A549 (cell line): ENCODE measurements around the gene STRAP. TPM values are rescaled to one million over a fixed set of nuclear protein-coding genes. Genes with fewer than 3 reads are reported as not detected.
A peak's percentile ranks its signal among the peaks of the same experiment; 100 is the strongest.

ENCODE experiments used
- ATAC-seq, 2 experiments: fragments of 200-7000 bp in 1 of 2; fragments of >200 bp in 1 of 2; cut with Nextera tagmentation in 1 of 2; cut with Tn5 transposase in 1 of 2; 3 replicates each; pipeline versions ENCODE4 v1.8.0 to v1.9.1; 2018 to 2020; ENCODE audit warnings: mild to moderate bottlenecking in 1 of 2, moderate library complexity in 1 of 2
- CTCF ChIA-PET: fragments of 300-600 bp; sonication (Branson Sonifier 250); formaldehyde crosslinking; extraction: SDS; loops from one replicate; lab custom pipeline; 2021; ENCODE audit warnings: antibody characterized with exemption, inconsistent platforms; lab: Yijun Ruan, JAX
- POLR2A ChIA-PET: fragments of 350-600 bp; formaldehyde crosslinking; extraction: SDS; loops from one replicate; lab custom pipeline; 2021; ENCODE audit warnings: antibody characterized with exemption, inconsistent platforms; lab: Yijun Ruan, JAX
- DNase-seq, 2 experiments: peaks; one replicate each; pipeline versions ENCODE4 v3.0.0 to v3.0.0-alpha.2; 2011 to 2016; ENCODE audit warnings: low read depth in 1 of 2, low spot score in 1 of 2
- FAIRE-seq: peaks from 2 replicates; lab custom pipeline; 2011; peaks lifted over from hg19 to GRCh38; lab: Jason Lieb, UNC
- H3K27ac ChIP-seq, 2 experiments: fragments of >200 bp; sonication (Bioruptor Twin); formaldehyde crosslinking; 3 replicates each; pipeline ENCODE4 v1.5.1; 2016 to 2017
- H3K4me1 ChIP-seq: fragments of >200 bp; sonication (Bioruptor Twin); formaldehyde crosslinking; 3 replicates; pipeline ENCODE4 v1.6.1; 2016
- H3K4me2 ChIP-seq: fragments of >200 bp; sonication (Bioruptor Twin); formaldehyde crosslinking; 3 replicates; pipeline ENCODE4 v1.6.1; 2016
- H3K4me3 ChIP-seq: fragments of >200 bp; sonication (Bioruptor Twin); formaldehyde crosslinking; 3 replicates; pipeline ENCODE4 v1.5.1; 2016
- H3K9me3 ChIP-seq: fragments of >200 bp; sonication (Bioruptor Twin); formaldehyde crosslinking; 3 replicates; pipeline ENCODE4 v1.6.1; 2016
- ATOH8 ChIP-seq: fragments of 250-450 bp; sonication (Bioruptor Pico); IDR thresholded peaks from 2 replicates; pipeline ENCODE4 v1.5.0; 2020; ENCODE audit warnings: low read depth, mild to moderate bottlenecking, moderate library complexity
- CBX2 ChIP-seq: fragments of 200-600 bp; sonication (generic); IDR thresholded peaks from 2 replicates; pipeline ENCODE4 v1.6.1; 2016; ENCODE audit warnings: low read depth, mild to moderate bottlenecking, borderline replicate concordance
- CBX8 ChIP-seq: fragments of 200-600 bp; sonication (generic); IDR thresholded peaks from 2 replicates; pipeline ENCODE4 v1.6.1; 2016
- CTCF ChIP-seq: fragments of >200 bp; sonication (Bioruptor Twin); formaldehyde crosslinking; IDR thresholded peaks from 3 replicates; pipeline ENCODE4 v1.5.1; 2016
- ESRRA ChIP-seq: fragments of 150-350 bp; IDR thresholded peaks from 2 replicates; pipeline ENCODE4 v1.6.1; 2014; ENCODE audit warnings: mild to moderate bottlenecking, low read length, borderline replicate concordance
- FOSL2 ChIP-seq, 2 experiments: fragments of 450-650 bp in 1 of 2; fragments of >200 bp in 1 of 2; sonication (Bioruptor Twin) in 1 of 2; formaldehyde crosslinking; IDR thresholded peaks; 2 replicates each; pipeline versions ENCODE4 v1.5.0 to v1.6.1; 2016 to 2020; ENCODE audit warnings: mild to moderate bottlenecking in 1 of 2, moderate library complexity in 1 of 2
- GATA3 ChIP-seq: IDR thresholded peaks from 2 replicates; pipeline ENCODE4 v1.6.1; 2012; ENCODE audit warnings: borderline replicate concordance
- HEYL ChIP-seq: fragments of 250-450 bp; sonication (Bioruptor Pico); IDR thresholded peaks from 2 replicates; pipeline ENCODE4 v1.8.0; 2021; ENCODE audit warnings: mild to moderate bottlenecking, moderate library complexity
- HMGXB4 ChIP-seq: fragments of 250-450 bp; sonication (Bioruptor Pico); IDR thresholded peaks from 2 replicates; pipeline ENCODE4 v1.5.0; 2021; ENCODE audit warnings: mild to moderate bottlenecking, moderate library complexity, borderline replicate concordance
- HOXA7 ChIP-seq: fragments of 250-450 bp; sonication (Bioruptor Pico); IDR thresholded peaks from 2 replicates; pipeline ENCODE4 v1.5.0; 2020; ENCODE audit warnings: mild to moderate bottlenecking, moderate library complexity
- KDM1A ChIP-seq: fragments of 200-600 bp; sonication (generic); IDR thresholded peaks from 2 replicates; pipeline ENCODE4 v1.6.1; 2016; ENCODE audit warnings: low read depth, mild to moderate bottlenecking
- MAZ ChIP-seq: fragments of 150-350 bp; IDR thresholded peaks from 2 replicates; pipeline ENCODE4 v1.6.1; 2014; ENCODE audit warnings: antibody characterized with exemption, low read depth, low read length, borderline replicate concordance
- MYC ChIP-seq: IDR thresholded peaks from 2 replicates; pipeline ENCODE4 v1.6.1; 2012; ENCODE audit warnings: mild to moderate bottlenecking, inconsistent platforms, low read length, improper control_type of control experiment, borderline replicate concordance
- NPAS2 ChIP-seq: fragments of 250-450 bp; sonication (Bioruptor Pico); IDR thresholded peaks from 2 replicates; pipeline ENCODE4 v1.8.0; 2022; ENCODE audit warnings: mild to moderate bottlenecking, moderate library complexity, borderline replicate concordance
- NR3C1 ChIP-seq: fragments of >200 bp; sonication (Bioruptor Twin); formaldehyde crosslinking; IDR thresholded peaks from 3 replicates; pipeline ENCODE4 v1.6.1; 2017
- PHF8 ChIP-seq: fragments of 200-600 bp; sonication (generic); IDR thresholded peaks from 2 replicates; pipeline ENCODE4 v1.6.1; 2016; ENCODE audit warnings: low read depth, mild to moderate bottlenecking, antibody characterized with exemption, moderate library complexity, borderline replicate concordance
- RCOR1 ChIP-seq: fragments of 150-350 bp; IDR thresholded peaks from 2 replicates; pipeline ENCODE4 v1.6.1; 2014; ENCODE audit warnings: antibody characterized with exemption, low read length, low read depth
- RNF2 ChIP-seq: fragments of 200-600 bp; sonication (generic); IDR thresholded peaks from 2 replicates; pipeline ENCODE4 v1.6.1; 2016; ENCODE audit warnings: low read depth, mild to moderate bottlenecking, antibody characterized with exemption, moderate library complexity, borderline replicate concordance
- TFCP2L1 ChIP-seq: fragments of 250-450 bp; sonication (Bioruptor Pico); IDR thresholded peaks from 2 replicates; pipeline ENCODE4 v1.5.0; 2021; ENCODE audit warnings: mild to moderate bottlenecking
- USF2 ChIP-seq: fragments of 450-650 bp; IDR thresholded peaks from 2 replicates; pipeline ENCODE4 v1.6.1; 2014; ENCODE audit warnings: antibody characterized with exemption
- ZSCAN20 ChIP-seq: fragments of 250-450 bp; sonication (Bioruptor Pico); IDR thresholded peaks from 2 replicates; pipeline ENCODE4 v1.8.0; 2022; ENCODE audit warnings: mild to moderate bottlenecking, moderate library complexity
- whole genome bisulfite sequencing: methylation state at CpG from one replicate; pipeline ENCODE4 v1.1.6; 2017; ENCODE audit errors: missing lambda C conversion rate; 5-methylcytosine and 5-hydroxymethylcytosine counted together
- polyA plus RNA-seq, 4 experiments: library from polyadenylated mRNA; depleted of rRNA in 3 of 4; stranded (reverse); fragments of >200 nt; fragmentation: RNase III in 1 of 4; extraction: RNeasy Plus Mini Kit Qiagen cat#74134 plus additional on column Dnase treatment in 1 of 4; gene quantifications; 2 replicates in 3 of 4; 3 replicates in 1 of 4; pipeline ENCODE4 v1.2.3, GENCODE V29; 2011 to 2017
- TF ChIP-seq, protein P1 (sequence below): fragments of >200 bp; sonication (Bioruptor Twin); formaldehyde crosslinking; IDR thresholded peaks from 3 replicates; pipeline ENCODE4 v1.6.1; 2016
- TF ChIP-seq, protein P2 (sequence below): IDR thresholded peaks from 2 replicates; pipeline ENCODE4 v1.6.1; 2012

The STRAP gene
- polyA plus RNA-seq, 2 of the 4 experiments (the other 2 are of a cell fraction), result 201 to 300 TPM

GRCh38 chr12:15834575-15834974, 47.6 kb upstream of the STRAP start:
- H3K4me3 ChIP-seq, result no peak overlapping the region
- H3K4me2 ChIP-seq, result no peak overlapping the region
- no peaks in the 10 kb centered on the region for H3K9me3 ChIP-seq
- no peak for TF ChIP-seq MYC
- TF ChIP-seq, all 56 proteins: peak for 0
- DNase-seq, result no peak
- ChIA-PET POLR2A (no interaction called here), CTCF (no interaction called here)
- Histone ChIP-seq H3K27ac (no peak overlapping the region), H3K4me1 (peaks cover 11% of the 10 kb centered on the region; the same call in 2 of the 3 replicates)
- WGBS, result 80% methylated on average over 4 of the region's 4 CpGs
- ATAC-seq, result no peak
- peak; percentile 43 for FAIRE-seq

- H3K4me3 ChIP-seq, result no peak overlapping the region
- WGBS, result 76% methylated on average over 5 of the region's 5 CpGs
- H3K4me1 ChIP-seq, result peaks cover 6% of the 10 kb centered on the region; the same call in 2 of the 3 replicates
- H3K27ac ChIP-seq, result no peak overlapping the region
- FAIRE-seq, result no peak
- no peaks in the 10 kb centered on the region for H3K9me3 ChIP-seq
- TF ChIP-seq RCOR1 (no peak), RNF2 (no peak), HEYL (CRISPR knock-in tag) (no peak), CBX8 (no peak), GATA3 (no peak), PHF8 (no peak), MAZ (no peak), HMGXB4 (no peak), ESRRA (no peak)
- TF ChIP-seq, all 56 proteins: peak for 0
- POLR2A ChIA-PET, result interaction anchor here (0.6 kb wide), 1 partner anchor 75 kb away, joined by 6 read pairs; no protein-coding TSS in a partner anchor
- H3K4me2 ChIP-seq, result no peak overlapping the region
- no peak for DNase-seq
- ATAC-seq, result no peak
- CTCF ChIA-PET, result interaction anchor here (1.3 to 1.8 kb wide), 2 partner anchors 10 kb away, joined by 3 to 4 read pairs; no protein-coding TSS in a partner anchor
Observed at GRCh38 chr12:15837141-15837790, 44.9 kb upstream of the STRAP start.

DNA sequence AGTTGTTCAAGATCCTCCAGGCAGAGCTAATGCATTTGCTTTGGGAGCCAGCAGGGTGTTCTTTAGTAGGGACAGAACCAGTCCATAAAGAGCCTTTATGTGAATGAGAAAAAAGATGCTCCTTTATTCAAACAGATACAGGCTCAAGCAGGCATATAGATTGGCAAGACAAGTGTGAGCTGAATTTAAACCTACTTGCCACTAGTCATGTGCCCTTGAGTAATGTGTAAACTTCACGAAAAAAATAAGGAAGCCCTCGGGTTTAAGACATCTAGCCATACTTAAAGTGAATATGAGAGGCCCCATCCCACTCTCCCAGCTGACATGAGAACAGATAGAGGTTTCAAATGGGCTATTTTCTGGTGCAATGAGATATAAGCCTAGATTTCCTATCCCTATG, 43.1 kb upstream of the STRAP start:
- CTCF ChIA-PET, result interaction anchor here (0.6 to 3.2 kb wide), 4 partner anchors 8 to 311 kb away, joined by 3 to 16 read pairs (median 4); no protein-coding TSS in a partner anchor

More for the DNA sequence above, 43.1 kb upstream of the STRAP start:
- DNase-seq, result no peak
- Histone ChIP-seq H3K4me3 (no peak overlapping the region), H3K4me1 (peaks cover 9% of the 10 kb centered on the region; the same call in 2 of the 3 replicates), H3K4me2 (no peak overlapping the region), H3K27ac (no peak overlapping the region), H3K9me3 (no peaks in the 10 kb centered on the region)
- POLR2A ChIA-PET, result no interaction called here
- WGBS, result 11% methylated on average over 2 of the region's 2 CpGs
- TF ChIP-seq KDM1A (no peak), TFCP2L1 (CRISPR knock-in tag) (no peak), HOXA7 (no peak), PHF8 (no peak), ATOH8 (CRISPR knock-in tag) (no peak), FOSL2 (IDR thresholded peaks at IDR 0.05) (no peak), FOSL2 (CRISPR knock-in tag; IDR thresholded peaks at IDR 0.05) (no peak), CBX2 (no peak), MYC (no peak), USF2 (no peak), CTCF (no peak), ZSCAN20 (CRISPR knock-in tag) (no peak), NR3C1 (no peak), NPAS2 (CRISPR knock-in tag) (no peak)
- TF ChIP-seq, protein P1, sequence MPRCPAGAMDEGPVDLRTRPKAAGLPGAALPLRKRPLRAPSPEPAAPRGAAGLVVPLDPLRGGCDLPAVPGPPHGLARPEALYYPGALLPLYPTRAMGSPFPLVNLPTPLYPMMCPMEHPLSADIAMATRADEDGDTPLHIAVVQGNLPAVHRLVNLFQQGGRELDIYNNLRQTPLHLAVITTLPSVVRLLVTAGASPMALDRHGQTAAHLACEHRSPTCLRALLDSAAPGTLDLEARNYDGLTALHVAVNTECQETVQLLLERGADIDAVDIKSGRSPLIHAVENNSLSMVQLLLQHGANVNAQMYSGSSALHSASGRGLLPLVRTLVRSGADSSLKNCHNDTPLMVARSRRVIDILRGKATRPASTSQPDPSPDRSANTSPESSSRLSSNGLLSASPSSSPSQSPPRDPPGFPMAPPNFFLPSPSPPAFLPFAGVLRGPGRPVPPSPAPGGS, result no peak
- TF ChIP-seq, protein P2, sequence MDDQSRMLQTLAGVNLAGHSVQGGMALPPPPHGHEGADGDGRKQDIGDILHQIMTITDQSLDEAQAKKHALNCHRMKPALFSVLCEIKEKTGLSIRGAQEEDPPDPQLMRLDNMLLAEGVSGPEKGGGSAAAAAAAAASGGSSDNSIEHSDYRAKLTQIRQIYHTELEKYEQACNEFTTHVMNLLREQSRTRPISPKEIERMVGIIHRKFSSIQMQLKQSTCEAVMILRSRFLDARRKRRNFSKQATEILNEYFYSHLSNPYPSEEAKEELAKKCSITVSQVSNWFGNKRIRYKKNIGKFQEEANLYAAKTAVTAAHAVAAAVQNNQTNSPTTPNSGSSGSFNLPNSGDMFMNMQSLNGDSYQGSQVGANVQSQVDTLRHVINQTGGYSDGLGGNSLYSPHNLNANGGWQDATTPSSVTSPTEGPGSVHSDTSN, result no peak
- no peak for FAIRE-seq
- ATAC-seq, result 0 out of 6 replicates have a peak, but pooled peaks of 1 of the 2 experiments have one; percentile 24
